IPS DF 4.7 (cell line): Measurements from ENCODE around the gene PPP1R16B.

ENCODE experiments used
- DNase-seq: peaks from one replicate; pipeline ENCODE4 v3.0.0-alpha.2; 2013; ENCODE audit warnings: low spot score; ENCODE audit errors: extremely low read depth

Gene PPP1R16B

DNA sequence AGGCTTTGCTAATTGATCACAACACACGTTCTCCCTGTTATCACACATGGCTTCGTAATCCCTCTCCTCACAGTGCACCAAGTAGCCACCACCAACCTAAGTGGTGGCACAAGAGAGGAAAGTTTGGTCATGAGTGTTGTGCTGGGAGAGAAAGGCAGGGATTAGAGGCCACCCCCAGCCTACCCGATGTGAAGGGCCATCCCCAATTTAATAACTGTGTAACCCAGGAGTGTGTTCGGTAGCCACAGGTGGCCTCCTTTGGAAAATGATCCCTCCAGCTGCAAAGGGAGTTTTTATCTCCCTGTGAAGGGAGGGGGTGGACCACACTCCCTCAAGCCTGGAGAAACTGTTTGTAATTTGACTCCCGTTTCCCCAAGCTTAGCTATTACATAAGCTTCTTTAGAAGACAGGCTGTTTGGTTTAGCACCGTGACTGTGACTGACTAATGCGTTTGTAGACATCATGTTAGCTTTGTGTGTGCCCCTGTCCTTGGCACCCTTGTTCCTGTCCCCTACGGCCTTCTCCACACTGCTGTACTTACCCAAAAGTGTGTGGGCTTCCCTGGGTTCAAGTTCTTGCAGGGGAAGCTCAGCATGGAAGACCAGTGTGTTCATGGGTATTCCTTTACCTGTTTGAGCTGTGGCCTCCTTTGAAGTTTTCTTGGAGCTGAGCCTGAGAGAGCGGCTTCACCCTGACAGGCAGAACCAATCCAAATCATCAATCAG is 20.6 kb downstream of the PPP1R16B start:
- no peak for DNase-seq

DNA sequence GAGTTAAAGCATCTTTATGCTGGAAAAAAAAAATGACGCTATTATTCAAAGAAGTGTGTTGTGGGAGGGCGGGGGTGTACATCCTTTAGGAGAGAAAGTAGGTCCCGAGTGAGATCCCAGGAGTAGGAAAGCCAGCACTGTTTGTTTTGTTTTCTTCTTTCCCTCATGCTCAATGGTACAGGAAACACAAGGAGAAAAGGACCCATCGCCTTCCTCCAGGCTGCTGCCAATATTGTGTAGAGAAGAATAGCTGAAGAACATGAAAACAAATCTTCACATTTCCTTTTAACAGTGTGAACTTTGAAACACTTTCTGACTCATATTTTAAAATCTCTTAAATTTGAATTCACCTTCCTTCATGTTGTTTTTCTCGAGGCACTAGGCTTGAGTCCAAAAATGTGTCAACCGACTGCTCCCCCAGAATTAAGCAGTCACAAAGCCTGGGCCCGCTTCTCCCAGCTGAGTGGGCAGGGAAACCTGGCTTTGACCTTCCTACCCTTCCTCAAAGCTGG is 22.3 kb downstream of the PPP1R16B start:
- no peak for DNase-seq

DNA sequence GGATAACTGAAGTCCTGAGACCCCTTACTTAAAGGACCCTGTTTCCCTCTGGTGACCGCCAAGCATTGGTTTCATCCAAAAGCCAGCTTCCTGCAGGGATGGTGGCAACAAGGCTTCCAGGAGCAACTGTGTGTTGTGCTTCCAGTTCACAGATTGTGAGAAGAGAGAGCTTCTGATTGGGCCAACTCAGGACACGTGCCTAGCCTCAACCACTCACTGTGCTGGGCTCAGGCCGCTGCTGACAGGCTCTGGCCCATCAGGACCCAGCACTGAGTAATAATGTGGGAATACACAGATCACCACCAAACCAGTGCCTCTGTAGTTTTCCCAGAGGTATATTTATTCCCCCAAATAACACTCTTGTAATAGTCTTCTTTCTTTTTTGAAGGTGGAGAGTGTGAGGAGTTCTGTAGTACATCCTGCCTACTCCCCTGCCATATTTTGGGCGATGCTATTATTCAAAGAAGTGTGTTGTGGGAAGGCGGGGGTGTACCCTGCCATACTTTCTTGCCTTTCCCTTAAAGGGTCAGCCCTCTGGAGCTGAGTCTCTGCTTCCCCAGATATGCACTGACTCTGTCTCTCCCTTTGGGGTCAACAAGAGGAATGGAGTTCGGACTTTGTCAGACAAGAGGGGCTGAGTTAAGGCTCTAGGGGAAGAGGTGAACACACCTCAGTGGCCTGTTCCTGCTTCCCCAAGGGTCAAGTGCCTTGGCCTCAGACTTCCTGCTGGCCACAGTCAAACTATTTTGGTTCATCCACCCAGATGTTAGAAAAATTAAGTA is 23.2 kb downstream of the PPP1R16B start:
- no peak for DNase-seq

DNA sequence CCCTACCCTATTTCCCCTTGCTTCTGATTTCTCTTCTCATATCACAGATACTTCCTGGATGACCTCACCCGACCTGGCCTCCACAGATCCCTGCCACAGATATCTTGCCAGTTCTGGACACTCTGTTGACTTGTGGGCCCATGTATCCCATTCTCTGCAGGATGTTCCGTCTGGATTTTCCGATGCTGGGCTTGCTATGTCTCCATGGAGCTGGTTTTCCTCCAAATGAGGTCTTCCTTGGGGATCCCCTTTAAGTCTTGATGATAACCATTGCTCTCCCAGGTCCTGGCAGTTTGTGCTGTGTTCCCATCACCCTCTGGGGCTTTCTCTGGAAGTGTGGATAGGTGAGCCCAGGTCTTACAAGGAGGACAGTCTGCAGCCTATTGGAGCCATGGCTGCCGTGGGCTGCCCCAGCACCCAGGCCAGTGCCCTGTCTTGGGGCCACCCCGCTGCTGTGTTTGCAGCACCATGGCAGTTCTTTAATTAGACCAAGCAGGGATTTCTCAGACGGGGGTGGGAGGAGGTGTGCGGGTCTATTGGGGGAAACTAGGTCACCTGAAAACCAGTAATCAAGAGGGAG is 23.9 kb downstream of the PPP1R16B start:
- DNase-seq: no peak

DNA sequence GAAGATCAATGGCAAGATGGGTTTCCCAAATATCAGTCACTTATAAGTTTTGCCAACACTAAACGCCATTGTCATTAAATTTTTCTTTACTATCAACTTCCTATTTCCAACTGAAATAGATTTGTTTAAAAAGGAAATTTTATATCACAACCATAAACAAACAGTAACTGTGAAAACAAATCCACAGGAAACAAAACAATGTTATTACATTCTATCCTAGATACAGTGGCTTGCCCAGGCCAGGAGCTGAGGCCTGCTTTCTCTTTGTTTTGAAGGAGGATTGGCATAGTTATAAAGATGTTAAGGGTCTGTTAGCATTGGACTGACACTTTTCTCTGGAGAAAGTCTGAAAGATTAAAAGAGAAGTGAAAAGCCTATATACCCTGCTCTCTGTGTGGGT is 24.9 kb downstream of the PPP1R16B start:
- no peak for DNase-seq

DNA sequence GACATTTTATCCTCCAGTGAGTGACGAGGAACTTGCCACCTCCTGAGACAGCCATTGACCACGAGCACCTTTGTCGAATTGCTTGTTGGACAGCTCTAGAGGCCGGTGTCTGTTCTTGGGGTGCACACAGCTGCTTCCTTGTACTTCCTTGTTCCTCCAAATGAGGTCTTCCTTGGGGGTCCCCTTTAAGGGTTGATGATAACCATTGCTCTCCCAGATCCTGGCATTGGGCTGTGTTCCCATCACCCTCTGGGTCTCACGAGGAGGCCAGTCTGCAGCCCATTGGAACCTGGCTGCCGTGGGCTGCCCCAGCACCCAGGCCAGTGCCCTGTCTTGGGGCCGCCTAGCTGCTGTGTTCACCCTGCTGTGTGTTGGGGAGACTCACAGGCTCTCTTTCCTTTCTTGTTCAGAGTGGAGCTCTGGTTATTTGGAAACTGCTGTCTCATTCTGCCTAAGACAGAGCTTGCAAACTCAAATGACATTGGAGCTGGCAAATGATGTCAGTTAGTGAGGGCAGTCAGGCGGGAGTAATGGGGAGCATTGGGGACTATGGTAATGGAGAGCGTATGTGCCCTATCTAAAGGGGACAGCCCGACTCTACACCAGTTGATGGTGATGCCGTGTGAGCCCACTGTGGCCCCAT is 25.7 kb downstream of the PPP1R16B start:
- DNase-seq: no peak

DNA sequence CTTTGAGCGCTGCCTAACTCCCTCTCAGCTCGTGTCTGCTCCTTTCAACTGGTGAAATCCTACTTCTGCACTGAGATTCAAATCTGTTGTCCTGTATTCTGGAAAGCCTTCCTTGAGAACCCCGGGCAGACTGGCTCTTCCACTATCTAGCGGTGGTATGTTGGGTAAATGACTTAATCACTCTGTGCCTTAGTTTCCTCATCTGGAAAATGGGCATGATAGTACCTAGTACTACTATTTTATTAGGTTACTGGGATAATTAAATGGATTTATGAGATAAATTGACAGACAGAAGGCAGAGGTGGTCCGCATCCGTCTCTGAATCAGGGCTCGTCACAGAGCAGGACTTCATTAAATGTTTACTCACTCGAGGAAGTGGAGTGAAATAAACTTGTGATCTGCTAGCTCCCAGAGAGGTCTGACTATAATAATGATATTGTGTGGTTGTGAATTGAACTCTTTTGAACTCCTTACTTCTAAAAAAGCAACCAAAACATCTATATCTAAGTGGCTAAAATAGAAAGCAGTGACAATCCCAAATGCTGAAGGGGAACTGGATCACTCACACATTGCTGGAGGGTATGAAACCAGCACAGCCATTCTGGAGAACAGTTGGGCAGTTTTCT is 26.6 kb downstream of the PPP1R16B start:
- DNase-seq: no peak

DNA sequence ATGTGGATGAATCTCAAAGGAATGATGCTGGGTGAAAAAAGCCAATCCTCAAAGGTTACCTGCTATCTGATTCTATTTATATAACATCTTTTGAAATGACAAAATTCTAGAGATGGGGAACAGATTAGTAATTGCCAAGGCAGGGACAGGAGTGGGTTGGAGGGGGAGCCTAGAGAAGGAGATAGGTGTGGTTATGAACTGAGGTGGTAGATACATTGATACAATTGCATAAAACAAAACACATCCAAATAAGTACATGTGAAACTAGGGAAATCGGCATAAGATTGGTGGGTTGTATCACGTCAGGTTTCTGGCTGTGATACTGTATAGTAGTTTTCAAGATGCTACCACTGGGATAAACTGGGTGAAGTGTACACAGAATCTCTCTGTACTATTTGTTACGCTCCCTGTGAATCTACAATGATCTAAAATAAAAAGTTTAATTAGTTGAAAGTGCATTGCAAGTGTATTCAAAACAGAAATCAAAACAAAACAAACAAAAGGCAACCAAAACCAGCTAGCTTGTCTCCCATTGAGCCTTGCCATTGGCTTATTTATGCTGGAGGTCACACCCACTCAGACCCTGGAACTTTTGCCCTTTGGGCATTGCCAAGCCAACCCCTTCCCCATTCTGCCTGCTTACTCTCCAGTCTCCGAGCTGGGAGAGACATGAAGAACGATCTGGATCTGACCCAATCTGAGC is 27.8 kb downstream of the PPP1R16B start:
- no peak for DNase-seq

DNA sequence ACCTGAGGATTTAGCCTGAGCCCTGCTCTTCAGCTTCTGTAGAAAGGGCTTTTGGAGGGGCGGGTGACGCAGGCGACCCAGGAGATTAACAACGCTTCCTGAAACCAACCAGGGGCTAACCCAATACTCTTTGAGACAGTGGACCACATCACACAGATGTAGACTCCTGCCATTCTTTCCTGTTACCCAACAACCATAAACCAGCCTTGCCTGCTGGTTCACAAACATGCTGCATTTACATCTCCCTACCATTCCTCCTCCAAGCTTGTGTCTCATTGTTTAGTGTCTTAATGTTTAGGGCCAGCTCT is 28.3 kb downstream of the PPP1R16B start:
- DNase-seq: no peak

DNA sequence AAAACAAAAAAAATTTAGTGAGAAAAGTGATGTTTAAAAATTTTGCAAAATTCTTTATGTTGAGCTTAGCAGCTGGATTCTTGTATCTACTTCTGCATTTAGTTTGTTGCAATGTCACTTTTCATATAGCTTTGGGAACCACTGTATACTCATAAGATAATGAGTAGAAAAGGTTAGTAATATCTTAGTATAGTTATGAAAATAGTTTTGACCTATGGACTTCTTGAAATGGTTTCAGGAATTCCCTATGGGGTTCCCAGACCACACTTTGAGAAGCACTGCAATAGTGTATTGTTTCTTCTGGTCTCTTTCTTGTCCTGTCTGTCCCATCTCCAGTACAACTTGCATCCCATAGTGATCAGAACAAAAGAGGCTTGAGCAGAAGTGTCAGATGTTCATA is 29.4 kb downstream of the PPP1R16B start:
- DNase-seq: no peak

DNA sequence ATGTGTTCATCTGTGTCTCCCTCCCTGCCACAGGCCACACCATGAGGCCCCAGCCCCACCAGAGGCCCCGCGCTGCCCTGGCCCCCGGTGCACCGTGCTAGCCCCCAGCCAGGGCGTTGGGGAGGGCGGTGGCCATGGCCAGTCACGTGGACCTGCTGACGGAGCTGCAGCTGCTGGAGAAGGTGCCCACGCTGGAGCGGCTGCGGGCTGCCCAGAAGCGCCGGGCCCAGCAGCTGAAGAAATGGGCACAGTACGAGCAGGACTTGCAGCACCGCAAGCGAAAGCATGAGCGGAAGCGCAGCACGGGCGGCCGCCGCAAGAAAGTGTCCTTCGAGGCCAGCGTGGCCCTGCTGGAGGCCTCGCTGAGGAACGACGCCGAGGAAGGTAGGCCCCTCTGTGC is 30.3 kb downstream of the PPP1R16B start:
- no peak for DNase-seq

DNA sequence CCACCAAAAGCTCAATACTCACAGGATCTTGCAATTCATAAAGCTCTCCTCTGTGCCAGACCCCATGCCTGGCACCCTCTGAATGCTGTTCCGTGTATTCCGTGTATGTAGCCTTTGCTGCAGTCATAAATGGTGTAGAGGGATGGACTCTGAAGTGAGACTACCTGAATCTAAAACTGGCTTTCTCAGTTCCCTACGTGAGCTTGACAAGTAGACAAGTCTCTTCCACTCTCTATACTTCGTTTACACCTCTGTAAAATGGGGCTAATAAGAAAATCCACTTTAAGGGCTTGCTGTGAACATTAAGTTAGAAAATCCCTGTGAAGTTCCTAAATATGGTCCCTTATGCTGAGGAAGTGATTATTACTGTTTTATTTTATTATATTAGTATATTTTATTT is 31.5 kb downstream of the PPP1R16B start:
- DNase-seq: no peak

DNA sequence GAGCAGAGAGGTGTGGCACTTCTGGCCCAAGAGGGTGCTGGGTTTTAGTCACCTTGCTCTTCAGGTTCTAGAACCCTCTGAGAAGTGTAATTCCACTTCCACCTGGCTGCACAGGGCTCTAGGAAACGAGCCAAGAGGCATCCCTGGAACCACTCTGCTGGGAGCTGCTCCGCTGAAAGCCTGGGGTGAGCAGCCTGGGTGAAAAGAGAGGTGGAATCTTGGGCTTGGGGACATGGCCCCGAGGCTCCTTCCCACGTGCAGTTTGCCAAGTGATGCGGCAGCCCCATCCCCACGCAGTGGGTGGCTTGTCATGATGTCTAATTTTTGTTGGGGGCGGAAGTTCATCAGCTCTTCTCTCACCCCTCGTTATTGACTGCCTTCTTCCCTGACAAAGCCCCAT is 32.8 kb downstream of the PPP1R16B start:
- DNase-seq: no peak

DNA sequence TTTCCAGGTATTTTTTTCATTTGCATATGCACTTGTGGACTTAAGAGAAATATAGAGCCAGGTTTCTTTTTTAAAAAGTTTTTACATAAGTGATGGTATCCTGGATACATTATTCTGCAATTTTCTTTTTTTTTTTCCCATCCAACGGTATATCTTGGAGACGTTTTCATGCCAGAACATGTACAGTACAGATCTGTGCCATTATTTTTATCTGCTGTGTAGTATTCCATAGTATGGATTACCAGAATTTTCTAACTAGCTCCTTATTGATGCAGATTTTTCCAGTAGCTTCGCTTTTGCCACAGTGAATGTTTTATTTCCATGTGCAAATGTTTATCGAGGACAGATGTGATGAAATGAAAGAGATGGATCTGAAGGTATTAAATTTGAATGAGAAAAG is 34.1 kb downstream of the PPP1R16B start:
- DNase-seq: no peak

DNA sequence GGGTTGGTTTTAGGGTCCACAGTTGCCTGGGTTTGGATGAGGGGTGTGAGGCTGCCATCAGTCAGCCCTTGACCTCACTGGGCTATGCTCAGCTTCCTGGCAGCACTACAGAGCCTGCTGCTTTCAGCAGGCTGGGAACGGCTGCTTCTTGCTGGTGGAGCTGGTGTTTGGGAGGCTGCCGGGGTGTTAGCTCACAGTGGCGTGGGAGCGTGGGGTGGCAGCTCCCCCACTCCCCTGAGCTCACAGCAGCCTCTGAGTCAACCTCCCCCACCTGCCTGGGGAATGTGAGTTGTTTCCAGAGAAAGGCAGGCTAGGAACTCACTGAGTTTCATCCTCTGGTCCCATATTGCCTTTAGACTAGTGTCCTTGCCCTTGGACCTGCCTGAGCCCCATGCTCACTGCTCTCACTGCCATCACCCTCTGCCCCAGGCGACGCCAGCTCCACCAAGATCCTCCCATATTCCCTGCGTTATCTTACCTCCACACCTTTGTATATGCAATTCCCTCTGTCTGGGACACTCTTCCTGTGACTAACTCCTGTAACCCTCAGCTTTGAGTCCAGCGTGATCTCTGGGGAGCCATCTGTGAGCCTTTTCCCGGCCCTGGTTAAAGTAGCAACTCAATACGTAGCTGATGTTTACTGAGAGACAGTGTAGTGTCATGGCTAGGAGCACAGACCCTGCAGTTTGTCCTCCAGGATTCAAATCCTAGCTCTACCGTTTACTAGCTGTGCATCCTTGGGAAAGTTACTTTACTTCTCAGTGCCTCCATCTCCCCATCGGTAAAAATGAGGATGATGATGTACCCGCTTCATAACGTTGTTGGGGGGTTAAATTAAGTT is 34.8 kb downstream of the PPP1R16B start:
- no peak for DNase-seq

DNA sequence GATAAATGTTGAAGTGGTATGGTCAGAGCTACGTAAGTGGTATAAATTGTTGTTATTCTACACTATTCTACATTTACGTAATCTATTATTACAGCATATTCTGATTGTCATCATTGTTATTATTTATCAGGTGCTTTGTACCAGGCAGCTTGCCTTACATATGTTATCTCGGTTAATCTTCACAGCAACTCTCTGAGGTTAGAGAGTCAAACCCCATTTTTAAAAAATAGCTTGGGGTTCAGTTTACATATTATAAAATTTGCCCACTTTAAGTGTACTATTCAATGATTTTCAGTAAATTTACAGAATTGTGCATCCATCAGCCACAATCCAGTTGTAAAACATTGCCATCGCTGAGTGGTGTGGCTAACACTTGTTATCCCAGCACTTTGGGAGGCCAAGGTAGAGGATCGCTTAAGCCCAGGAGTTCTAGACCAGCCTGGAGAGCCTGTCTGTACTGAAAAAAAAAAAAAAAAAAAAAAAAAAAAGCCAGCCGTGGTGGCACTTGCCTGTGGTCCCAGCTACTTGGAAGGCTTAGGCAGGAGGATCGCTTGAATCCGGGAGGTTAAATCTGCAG is 35.5 kb downstream of the PPP1R16B start:
- DNase-seq: no peak

DNA sequence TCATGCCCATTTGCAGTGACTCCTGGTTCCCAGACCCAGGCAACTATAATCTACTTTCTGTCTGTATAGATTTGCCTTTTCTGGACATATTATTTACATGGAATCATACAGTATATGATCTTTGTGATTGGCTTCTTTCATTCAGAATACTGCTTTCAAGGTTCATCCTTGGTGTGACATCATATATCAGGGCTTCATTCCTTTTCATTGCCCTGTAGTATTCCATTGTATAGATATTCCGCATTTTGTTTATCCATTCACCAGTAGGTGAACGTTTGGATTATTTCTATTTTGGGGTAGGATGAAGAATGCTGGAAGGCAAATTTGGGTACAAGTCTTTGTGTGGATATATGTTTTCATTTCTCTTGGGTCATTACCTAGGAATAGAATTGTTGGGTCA is 36.1 kb downstream of the PPP1R16B start:
- DNase-seq: no peak

DNA sequence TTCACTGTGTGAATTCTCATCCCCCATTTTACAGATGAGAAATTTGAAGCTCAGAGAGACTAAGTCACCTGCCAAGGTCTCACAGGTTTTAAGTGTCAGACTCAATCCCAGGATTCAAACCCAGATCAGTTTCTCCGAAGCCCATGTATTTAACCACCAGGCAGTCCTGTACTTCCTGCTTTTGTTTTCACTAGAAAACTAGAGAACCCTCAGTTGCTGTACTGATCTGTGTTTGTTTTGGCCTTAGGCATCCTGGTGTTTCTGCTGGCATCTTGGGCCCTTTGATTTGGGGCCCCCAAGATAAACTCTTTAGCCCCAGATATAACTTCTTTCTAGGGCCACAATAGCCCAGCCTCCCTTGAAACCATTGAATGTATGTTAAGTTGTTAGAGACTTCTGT is 36.5 kb downstream of the PPP1R16B start:
- no peak for DNase-seq

DNA sequence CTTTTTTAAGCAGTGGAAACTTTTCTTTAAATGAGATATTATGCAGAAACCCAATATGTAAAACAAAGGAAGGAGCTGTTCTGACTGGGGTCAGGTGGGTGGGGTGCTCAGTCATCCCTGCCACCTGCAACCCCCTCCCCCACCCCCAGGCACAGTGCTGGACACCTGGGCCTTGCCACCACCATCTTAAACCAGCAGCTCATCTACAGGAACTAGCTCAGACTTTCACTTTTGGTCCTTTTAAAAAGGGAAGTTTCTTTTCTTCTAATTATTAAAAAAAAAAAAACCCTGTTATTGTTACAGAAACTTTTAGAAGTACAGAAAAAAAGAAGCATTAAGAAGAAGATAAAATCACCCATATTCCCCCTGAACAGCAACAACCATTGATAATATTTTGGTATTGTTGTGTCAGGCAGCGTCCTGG is 37.1 kb downstream of the PPP1R16B start:
- no peak for DNase-seq

DNA sequence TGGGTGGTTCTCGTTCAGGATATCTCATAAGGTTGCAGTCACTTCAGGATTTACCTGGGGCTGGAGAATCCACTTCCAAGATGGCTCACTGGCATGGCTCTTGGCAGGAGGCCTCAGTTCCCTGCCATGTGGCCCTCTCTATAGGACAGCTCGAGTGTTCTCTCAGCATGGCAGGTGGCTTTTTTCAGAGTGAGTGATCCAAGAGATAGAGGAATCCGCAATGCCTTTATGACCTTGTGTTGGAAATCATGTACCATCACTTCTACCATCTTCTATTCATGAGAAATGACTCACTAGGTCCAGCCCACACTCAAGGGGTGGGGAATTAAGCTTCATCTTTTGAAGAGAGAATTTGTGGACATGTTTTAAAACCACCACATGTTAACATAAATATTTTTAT is 37.8 kb downstream of the PPP1R16B start:
- no peak for DNase-seq
